Dendritic cell treated with granulocyte-macrophage colony-stimulating factor and Interleukin-4, amounts not matched to agents 40 ng/mL and 50 ng/mL, for 4 days (primary cell): ENCODE results near the gene OGFR.

Experiments
- H3K27ac Mint-ChIP-seq: one replicate; pipeline ENCODE4 v1.8.0; 2022; ENCODE audit warnings: mild to moderate bottlenecking, mixed read lengths
- H3K27me3 Mint-ChIP-seq: one replicate; pipeline ENCODE4 v1.8.0; 2022; ENCODE audit warnings: mild to moderate bottlenecking, mixed read lengths
- H3K36me3 Mint-ChIP-seq: one replicate; pipeline ENCODE4 v1.8.0; 2022; ENCODE audit warnings: low read depth, mixed read lengths
- H3K4me1 Mint-ChIP-seq: one replicate; pipeline ENCODE4 v1.8.0; 2022; ENCODE audit warnings: low read depth, mixed read lengths
- H3K4me3 Mint-ChIP-seq: one replicate; pipeline ENCODE4 v1.8.0; 2022; ENCODE audit warnings: mild to moderate bottlenecking, moderate library complexity, mixed read lengths
- H3K9me3 Mint-ChIP-seq: one replicate; pipeline ENCODE4 v1.8.0; 2022; ENCODE audit warnings: mixed read lengths
- intact Hi-C: fragments of 100-400 bp; cut with micrococcal nuclease; formaldehyde crosslinking; loops from one replicate; pipeline ENCODE4 v1.15.0; 2022

Gene OGFR

GRCh38 chr20:62804627-62805154 lies at the start of gene OGFR:
Gene OGFR (plus strand): TSS chr20:62804835. CDS start chr20:62804860, 25 bp downstream.
- peak within 1 kb of the TSS; percentile 91 for H3K4me3 Mint-ChIP-seq
- H3K27ac Mint-ChIP-seq, result peak within 1 kb of the TSS; percentile 91
- no peaks in the 10 kb centered on the region for H3K9me3 Mint-ChIP-seq
- H3K36me3 Mint-ChIP-seq, result peaks cover 77% of the 10 kb centered on the region
- H3K27me3 Mint-ChIP-seq, result no peaks in the 10 kb centered on the region
- H3K4me1 Mint-ChIP-seq, result peaks cover 68% of the 10 kb centered on the region
- intact Hi-C loops, result loop anchor here (5.0 to 10.0 kb wide), 3 partner anchors 137 to 420 kb away; partner anchors contain the start of gene RPS21

- intact Hi-C loops, result no loop called here
- peaks cover 34% of the 10 kb centered on the region for H3K27me3 Mint-ChIP-seq
- H3K4me3 Mint-ChIP-seq, result no peak overlapping the region
- H3K4me1 Mint-ChIP-seq, result peaks cover 10% of the 10 kb centered on the region
- H3K9me3 Mint-ChIP-seq, result no peaks in the 10 kb centered on the region
- no peaks in the 10 kb centered on the region for H3K36me3 Mint-ChIP-seq
- H3K27ac Mint-ChIP-seq, result no peak overlapping the region
These were observed 49.7 kb upstream of the OGFR start for GRCh38 chr20:62754991-62755356.

GRCh38 chr20:62755817-62756724 lies 48.6 kb upstream of the OGFR start:
- intact Hi-C loops, result no loop called here
- H3K27ac Mint-ChIP-seq, result no peak overlapping the region
- H3K4me1 Mint-ChIP-seq, result peaks cover 13% of the 10 kb centered on the region
- no peaks in the 10 kb centered on the region for H3K36me3 Mint-ChIP-seq
- H3K4me3 Mint-ChIP-seq, result no peak overlapping the region
- H3K27me3 Mint-ChIP-seq, result peaks cover 33% of the 10 kb centered on the region
- no peaks in the 10 kb centered on the region for H3K9me3 Mint-ChIP-seq

- Mint-ChIP-seq H3K4me3 (no peak overlapping the region), H3K27me3 (peaks cover 13% of the 10 kb centered on the region), H3K4me1 (peaks cover 5% of the 10 kb centered on the region), H3K27ac (no peak overlapping the region), H3K36me3 (no peaks in the 10 kb centered on the region), H3K9me3 (no peaks in the 10 kb centered on the region)
- intact Hi-C loops, result no loop called here
These were observed 46.3 kb upstream of the OGFR start for GRCh38 chr20:62758226-62758912.

- Mint-ChIP-seq H3K4me1 (peaks cover 5% of the 10 kb centered on the region), H3K9me3 (no peaks in the 10 kb centered on the region), H3K36me3 (no peaks in the 10 kb centered on the region), H3K27ac (no peak overlapping the region), H3K27me3 (peaks cover 19% of the 10 kb centered on the region), H3K4me3 (no peak overlapping the region)
- intact Hi-C loops, result no loop called here
These were observed 44.6 kb upstream of the OGFR start for GRCh38 chr20:62759981-62760431.

- peaks cover 5% of the 10 kb centered on the region for H3K4me1 Mint-ChIP-seq
- no peak overlapping the region for H3K4me3 Mint-ChIP-seq
- intact Hi-C loops, result no loop called here
- H3K9me3 Mint-ChIP-seq, result no peaks in the 10 kb centered on the region
- H3K36me3 Mint-ChIP-seq, result no peaks in the 10 kb centered on the region
- no peak overlapping the region for H3K27ac Mint-ChIP-seq
- H3K27me3 Mint-ChIP-seq, result peaks cover 22% of the 10 kb centered on the region
These were observed 44.2 kb upstream of the OGFR start for GRCh38 chr20:62760471-62760855.

- Mint-ChIP-seq H3K27me3 (peaks cover 24% of the 10 kb centered on the region), H3K9me3 (no peaks in the 10 kb centered on the region), H3K4me1 (peaks cover 5% of the 10 kb centered on the region), H3K27ac (no peak overlapping the region), H3K4me3 (no peak overlapping the region), H3K36me3 (no peaks in the 10 kb centered on the region)
- intact Hi-C loops, result no loop called here
These were observed 43.5 kb upstream of the OGFR start for GRCh38 chr20:62760856-62761758.

- Mint-ChIP-seq H3K27ac (no peak overlapping the region), H3K27me3 (peaks cover 24% of the 10 kb centered on the region), H3K9me3 (no peaks in the 10 kb centered on the region), H3K4me3 (no peak overlapping the region), H3K4me1 (peaks cover 5% of the 10 kb centered on the region), H3K36me3 (no peaks in the 10 kb centered on the region)
- intact Hi-C loops, result no loop called here
These were observed 42.9 kb upstream of the OGFR start for GRCh38 chr20:62761759-62762131.

GRCh38 chr20:62762376-62762775 lies 42.3 kb upstream of the OGFR start:
- Mint-ChIP-seq H3K4me3 (no peak overlapping the region), H3K4me1 (peaks cover 5% of the 10 kb centered on the region), H3K27me3 (peaks cover 27% of the 10 kb centered on the region), H3K9me3 (no peaks in the 10 kb centered on the region), H3K27ac (no peak overlapping the region), H3K36me3 (no peaks in the 10 kb centered on the region)
- intact Hi-C loops, result no loop called here

GRCh38 chr20:62762801-62763368 lies 41.8 kb upstream of the OGFR start:
- intact Hi-C loops, result no loop called here
- peaks cover 5% of the 10 kb centered on the region for H3K4me1 Mint-ChIP-seq
- H3K36me3 Mint-ChIP-seq, result no peaks in the 10 kb centered on the region
- peaks cover 28% of the 10 kb centered on the region for H3K27me3 Mint-ChIP-seq
- H3K27ac Mint-ChIP-seq, result no peak overlapping the region
- H3K4me3 Mint-ChIP-seq, result no peak overlapping the region
- no peaks in the 10 kb centered on the region for H3K9me3 Mint-ChIP-seq

GRCh38 chr20:62763404-62763803 lies 41.2 kb upstream of the OGFR start:
- no peaks in the 10 kb centered on the region for H3K9me3 Mint-ChIP-seq
- intact Hi-C loops, result no loop called here
- H3K27me3 Mint-ChIP-seq, result peaks cover 31% of the 10 kb centered on the region
- H3K4me1 Mint-ChIP-seq, result peaks cover 5% of the 10 kb centered on the region
- no peak overlapping the region for H3K4me3 Mint-ChIP-seq
- no peak overlapping the region for H3K27ac Mint-ChIP-seq
- no peaks in the 10 kb centered on the region for H3K36me3 Mint-ChIP-seq

- peaks cover 5% of the 10 kb centered on the region for H3K4me1 Mint-ChIP-seq
- H3K4me3 Mint-ChIP-seq, result no peak overlapping the region
- H3K9me3 Mint-ChIP-seq, result no peaks in the 10 kb centered on the region
- H3K27ac Mint-ChIP-seq, result no peak overlapping the region
- intact Hi-C loops, result no loop called here
- peaks cover 30% of the 10 kb centered on the region for H3K27me3 Mint-ChIP-seq
- no peaks in the 10 kb centered on the region for H3K36me3 Mint-ChIP-seq
These were observed 40.3 kb upstream of the OGFR start for GRCh38 chr20:62764156-62764935.

GRCh38 chr20:62765021-62765420 lies 39.6 kb upstream of the OGFR start:
- Mint-ChIP-seq H3K4me1 (peaks cover 2% of the 10 kb centered on the region), H3K36me3 (no peaks in the 10 kb centered on the region), H3K27me3 (peaks cover 30% of the 10 kb centered on the region), H3K4me3 (no peak overlapping the region), H3K27ac (no peak overlapping the region), H3K9me3 (no peaks in the 10 kb centered on the region)
- intact Hi-C loops, result no loop called here
